ENCODE data around the gene AURKAIP1. TPM values are rescaled to one million over a fixed set of nuclear protein-coding genes. Genes with fewer than 3 reads are reported as not detected.
"Not testable (repeated sequence)": the region's sequence is repeated elsewhere in the genome, so short reads cannot be mapped to it uniquely, and the experiment has no call there.

The AURKAIP1 gene
- total RNA-seq, 2 donors from 2014 or later = 175 to 212 TPM

DNA sequence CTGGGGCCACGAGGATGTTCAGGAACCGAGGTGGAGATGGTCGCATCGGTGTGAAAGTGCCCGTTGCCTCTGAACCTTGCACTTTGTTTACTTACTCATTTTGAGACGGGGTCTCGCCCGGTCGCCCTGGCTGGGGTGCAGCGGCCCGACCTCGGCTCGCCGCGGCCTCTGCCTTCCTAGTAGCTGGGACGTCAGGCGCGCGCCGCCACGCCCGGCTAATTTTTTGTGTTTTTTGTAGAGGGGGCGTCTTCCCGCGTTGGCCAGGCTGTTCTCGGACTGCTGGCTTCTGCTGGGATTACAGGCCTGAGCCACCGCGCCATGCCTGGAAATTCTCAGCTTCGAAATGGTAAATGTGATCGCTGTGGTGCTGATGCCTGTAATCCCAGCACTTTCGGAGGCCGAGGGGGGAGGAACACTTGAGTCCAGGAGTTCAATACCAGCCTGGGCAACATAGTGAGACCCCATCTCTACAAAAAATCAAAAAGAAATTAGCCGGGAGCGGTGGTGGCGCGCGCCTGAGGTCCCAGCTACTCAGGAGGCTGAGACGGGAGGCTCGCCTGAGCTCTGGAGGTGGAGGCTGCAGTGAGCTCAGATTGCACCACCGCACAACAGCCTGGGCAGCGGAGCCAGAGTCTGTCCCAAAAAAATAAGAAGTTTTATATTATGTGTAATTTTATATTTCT lies 32.8 kb upstream of the AURKAIP1 start:
- DNase-seq (no peak), ATAC-seq (peak; percentile 35)
- intact Hi-C loops (cut with DNase I, micrococcal nuclease) = no loop called here

DNA sequence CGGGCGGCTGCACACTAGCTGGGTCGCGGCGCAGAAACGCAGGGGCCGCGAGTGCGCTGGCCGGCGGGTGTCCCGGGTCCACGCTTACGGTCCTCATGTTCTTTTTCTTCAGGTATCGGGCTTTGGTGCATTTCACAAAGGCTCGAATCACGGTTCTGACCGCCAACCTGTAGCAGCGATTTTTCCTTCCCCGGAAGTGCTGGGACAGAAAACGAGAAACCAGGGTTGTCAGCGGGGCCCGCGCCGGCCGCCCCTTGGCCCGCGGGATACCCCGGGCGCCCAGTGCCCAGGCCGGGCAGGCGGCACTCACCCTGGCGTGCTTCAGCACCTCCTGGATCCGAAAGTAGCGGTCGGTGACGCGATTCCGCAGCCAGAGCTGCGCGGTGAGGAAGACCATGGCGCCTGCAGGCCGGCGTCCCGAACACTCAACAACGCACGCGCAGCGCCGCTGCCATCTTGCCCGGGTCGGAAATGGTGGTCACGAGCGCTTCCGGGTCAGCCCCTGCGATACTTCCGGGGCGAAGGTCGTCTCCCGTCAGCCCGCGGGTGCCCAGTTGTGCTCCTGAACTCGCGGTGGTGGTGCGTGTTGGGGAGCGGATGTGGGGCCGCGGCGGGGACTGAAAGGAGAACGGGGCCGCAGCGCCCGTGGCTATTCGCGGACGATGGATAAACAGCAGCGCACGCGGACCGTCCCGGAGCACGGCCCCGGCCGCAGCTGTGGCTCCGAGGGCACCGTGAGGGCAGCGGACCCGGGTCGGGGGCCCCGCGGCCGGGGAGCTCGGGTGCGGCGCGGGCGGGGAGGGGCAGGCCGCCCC lies 32.0 kb upstream of the AURKAIP1 start, which contains the start of gene MRPL20:
Gene MRPL20, minus strand, starts transcription at position 473 of the 815 bp plus-strand sequence. Its CDS starts 76 bp downstream, at position 397.
- intact Hi-C loops (cut with DNase I, micrococcal nuclease) = no loop called here
- ATAC-seq = peak; percentile 98
- peak; percentile 94 to 96 for DNase-seq

DNA sequence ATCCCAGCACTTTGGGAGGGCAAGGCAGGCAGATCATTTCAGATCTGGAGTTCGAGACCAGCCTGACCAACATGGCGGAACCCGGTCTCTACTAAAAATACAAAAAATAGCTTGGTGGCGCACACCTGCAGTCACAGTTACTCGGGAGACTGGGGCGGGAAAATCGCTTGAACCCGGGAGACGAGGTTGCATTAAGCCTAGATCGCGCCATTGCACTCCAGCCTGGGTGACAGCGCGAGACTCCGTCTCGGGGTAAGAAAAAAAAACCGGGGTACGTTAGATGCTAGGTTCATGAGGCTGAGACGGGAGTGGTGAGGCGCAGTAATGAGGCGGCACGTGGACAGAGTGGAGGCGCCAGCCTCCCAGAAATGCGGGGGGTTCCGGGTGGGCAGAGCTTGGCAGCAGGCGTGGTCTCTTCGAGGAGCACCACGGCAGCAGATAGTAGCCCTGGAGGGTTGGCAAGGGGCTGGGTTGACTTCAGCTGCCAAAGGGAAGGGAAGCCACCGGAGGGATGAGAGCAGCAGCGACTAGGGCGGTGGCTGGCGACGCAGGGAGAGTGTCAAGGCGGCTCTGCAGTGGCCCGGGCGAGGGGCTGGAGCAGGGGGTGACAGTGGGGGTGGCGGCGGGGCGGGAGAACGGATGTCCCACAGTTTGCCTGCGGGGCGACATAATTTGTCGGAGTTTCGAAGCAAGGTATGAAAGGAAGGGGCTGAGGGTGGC lies 31.3 kb upstream of the AURKAIP1 start:
- DNase-seq (no peak), ATAC-seq (peak; percentile 16)
- intact Hi-C loops (cut with DNase I, micrococcal nuclease) = no loop called here

DNA sequence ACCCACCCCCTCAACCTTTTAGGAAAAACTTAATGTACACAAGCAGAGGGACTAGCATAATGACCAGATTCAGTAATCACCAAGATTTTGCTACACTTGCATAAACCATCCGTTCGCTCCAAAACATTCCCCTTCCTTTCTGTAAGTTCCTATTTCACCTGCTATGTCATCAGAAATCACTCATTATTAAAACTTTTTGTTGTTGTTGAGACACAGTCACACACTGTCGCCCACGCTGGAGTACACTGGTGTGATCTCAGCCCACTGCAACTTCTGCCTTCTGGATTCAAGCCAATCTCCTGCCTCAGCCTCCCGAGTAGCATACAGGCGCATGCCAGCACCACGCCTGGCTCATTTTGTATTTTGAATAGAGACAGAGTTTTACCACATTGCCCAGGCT lies 28.6 kb upstream of the AURKAIP1 start:
- DNase-seq (no peak), ATAC-seq (no peak)
- intact Hi-C loops (cut with DNase I, micrococcal nuclease) = no loop called here

DNA sequence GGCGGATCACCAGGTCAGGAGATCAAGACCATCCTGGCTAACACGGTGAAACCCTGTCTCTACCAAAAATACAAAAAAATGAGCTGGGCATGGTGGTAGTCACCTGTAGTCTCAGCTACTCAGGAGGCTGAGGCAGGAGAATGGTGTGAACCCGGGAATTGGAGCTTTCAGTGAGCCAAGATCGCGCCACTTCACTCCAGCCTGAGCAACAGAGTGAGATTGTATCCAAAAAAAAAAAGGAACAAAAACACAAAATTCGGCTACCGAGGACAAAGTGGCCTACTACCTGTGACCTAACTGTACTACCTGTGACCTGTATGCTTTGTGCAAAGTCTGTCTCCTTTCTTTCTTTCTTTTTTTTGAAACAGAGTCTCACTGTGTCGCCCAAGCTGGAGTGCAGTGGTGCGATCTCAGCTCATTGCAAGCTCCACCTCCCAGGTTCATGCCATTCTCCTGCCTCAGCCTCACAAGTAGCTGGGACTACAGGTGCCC lies 27.9 kb upstream of the AURKAIP1 start:
- ATAC-seq; intact Hi-C loops (cut with DNase I, micrococcal nuclease); DNase-seq: not testable (repeated sequence)

DNA sequence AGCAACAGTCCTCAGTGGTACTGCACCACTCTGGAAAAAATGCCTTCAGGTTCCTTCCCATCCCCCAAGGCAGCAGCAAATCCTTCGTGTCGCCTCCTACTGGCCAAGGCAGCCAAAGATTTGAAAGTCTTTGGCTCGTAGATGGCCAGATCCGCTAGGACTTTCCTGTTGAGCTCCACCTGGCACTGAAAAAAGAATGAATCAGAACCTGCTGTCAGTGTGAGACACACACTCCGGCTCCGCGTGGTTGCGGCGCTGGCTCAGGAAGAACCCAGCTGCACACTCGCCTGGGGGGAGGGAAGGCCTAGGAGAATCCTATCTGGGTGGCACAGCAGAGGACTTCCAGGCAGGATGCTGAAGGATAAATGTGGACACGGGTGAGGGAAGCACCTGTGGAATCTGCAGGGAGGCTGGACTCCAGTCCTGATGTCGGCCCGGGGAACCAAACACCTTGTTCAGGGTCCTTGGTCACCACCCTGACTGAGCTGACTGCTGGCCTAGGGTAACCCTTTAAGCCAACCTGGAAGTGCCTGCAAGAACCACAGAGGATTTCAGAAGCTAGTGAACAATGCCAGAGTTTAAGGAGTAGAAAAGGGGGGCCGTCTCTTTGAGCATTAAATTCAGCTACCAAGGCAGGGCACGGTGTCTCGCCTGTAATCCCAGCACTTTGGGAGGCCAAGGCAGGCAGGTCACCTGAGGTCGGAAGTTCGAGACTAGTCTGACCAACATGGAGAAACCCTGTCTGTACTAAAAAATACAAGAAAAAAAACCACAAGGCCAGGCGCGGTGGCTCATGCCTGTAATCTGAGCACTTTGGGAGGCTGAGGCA lies 27.3 kb upstream of the AURKAIP1 start:
- intact Hi-C loops (cut with DNase I, micrococcal nuclease) = no loop called here
- ATAC-seq (no peak), DNase-seq (peak in 1 of 2 donors; percentile 37)

DNA sequence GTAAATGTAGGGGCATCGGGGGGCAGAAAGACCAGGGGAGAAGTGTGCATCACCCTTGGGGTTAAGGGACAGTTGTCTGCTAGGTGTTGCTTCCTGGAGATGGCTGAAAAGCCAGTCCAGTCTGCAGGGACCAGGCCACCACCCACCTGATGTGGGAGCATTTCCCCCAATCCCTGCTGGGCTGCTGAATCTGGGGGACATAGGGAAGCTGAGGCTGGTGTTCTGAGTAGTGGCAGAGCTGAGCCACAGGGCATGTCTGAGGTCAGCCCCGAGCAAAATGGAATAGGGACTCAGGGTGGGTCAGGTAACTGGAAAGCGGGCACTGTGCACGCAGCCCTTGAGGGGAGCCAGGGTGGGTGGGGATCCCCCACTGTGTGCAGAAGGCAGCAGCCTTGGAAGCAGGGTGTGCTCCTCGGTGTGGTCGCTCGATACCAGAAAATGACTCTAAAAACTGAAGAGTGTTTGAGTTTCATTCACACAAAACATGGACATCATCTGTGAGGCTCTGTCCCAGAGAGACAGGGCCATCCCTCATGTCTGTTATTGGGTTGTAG lies 26.5 kb upstream of the AURKAIP1 start:
- no peak for ATAC-seq
- no peak for DNase-seq
- intact Hi-C loops (cut with DNase I, micrococcal nuclease) = no loop called here

DNA sequence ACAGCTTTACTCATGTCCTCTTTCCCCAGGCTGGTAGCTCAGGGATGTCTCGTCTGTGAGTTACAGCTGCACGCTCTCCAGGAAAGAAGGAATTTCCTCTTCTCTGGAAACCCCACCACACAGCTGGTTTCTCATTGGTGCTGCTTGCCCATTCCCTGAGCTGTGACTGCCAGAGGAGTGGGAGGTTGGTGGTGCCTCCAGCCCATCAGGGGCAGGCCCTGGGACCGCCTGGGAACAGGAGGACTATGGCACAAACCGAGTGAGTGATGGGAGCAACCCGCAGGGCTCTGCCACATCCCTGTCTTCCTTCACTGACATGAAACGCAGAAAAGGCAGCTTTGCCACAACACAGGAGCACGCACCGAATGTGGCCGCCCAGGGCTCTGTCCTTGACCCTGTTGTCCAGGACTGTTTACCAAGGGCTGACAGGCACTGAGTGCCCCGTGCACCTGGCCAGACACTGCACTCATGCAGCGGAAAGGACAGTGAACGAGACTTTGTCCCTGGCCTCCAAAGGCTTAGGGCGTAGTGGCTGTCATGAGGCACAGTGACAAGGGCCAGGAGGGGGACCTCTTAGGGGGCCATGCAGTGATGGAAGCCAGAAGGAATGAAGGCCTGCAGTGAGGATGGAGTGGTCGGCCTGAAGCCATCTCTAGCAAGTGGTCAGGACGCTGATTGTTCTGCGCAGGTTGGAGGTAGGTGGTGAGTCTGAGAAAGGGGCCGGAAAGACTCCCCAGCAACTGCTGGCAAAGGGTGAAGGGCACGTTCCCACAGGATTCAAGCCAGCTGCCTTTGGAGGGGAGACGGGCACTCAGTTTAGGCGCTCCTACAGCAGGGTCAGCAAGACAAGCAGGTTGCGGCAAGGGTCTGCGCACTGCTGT lies 25.8 kb upstream of the AURKAIP1 start:
- DNase-seq (no peak), ATAC-seq (no peak)
- intact Hi-C loops (cut with DNase I, micrococcal nuclease) = no loop called here

DNA sequence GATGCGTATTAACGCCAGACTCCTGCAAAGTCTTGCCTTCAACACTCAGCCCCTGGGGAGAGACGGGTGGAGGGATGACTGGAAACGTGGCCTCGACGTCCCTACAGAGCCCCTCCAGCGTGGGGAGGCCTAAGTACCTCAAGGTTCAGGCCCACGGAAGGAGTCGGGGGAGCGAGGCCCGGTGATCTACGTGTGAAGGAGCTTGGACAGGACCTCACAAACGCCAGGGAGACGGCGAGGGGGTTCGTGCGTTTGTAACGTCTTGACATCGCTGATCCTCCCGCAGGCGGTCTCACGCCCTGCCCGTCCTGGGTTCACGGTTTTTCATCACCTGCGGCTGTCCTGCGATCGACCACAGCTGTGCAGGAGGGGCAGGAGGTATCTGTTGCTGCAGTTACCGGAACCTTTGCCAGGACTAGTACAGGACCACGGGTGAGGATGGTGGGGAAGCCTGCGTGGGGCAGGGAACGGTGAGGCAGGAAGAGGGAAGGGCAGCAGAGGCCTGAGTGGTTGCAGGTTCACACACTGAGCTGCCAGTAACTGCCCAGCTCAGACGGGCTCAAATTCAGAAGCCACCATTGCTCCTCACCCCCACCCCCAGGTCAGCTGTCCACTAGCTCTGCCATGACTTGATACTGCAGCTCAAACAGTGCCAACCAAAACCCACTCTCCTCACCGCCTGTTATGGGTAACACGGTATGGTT lies 25.0 kb upstream of the AURKAIP1 start:
- DNase-seq (peak in 1 of 2 donors; percentile 39), ATAC-seq (peak; percentile 14)
- intact Hi-C loops (cut with DNase I, micrococcal nuclease) = no loop called here

DNA sequence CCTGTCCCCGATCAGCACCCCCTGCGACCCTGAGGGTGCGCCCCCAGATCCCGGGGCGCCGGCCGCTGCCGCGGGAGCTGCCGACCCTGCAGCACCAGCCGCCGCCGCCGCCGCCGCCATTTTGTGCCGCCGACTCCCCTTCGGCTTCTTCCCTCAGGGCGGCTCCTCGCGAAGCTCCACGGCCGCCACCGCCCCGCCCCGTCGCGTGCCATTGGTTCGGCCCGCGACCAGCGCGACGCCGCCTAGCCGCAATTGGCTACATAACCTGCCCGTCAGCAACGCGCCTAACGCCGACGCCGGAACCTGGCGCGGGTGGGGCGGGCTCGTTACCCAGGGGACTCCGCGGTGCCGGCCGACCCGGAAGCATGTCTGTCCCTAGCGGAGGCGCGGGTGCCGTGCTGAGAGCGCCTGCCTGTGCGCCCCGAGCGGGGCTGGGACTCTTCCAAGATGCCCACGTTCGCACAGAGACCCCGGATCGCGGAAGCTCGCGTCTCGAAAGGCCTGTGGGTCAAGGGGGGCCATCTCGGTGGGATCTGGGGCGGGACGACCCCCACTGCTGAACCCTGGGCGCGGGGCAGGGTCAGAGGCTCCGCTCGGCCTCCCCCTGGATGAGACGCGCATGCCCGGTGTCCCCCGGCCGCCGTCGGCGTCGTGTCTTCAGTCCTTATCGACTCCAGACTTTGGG lies 24.3 kb upstream of the AURKAIP1 start, which contains the start of gene CCNL2:
Gene CCNL2, minus strand, starts transcription at position 149 of the 685 bp plus-strand sequence. Its CDS starts 29 bp downstream, at position 120.
- intact Hi-C loops (cut with DNase I, micrococcal nuclease) = no loop called here
- DNase-seq = peak; percentile 98 to 99
- ATAC-seq = peak; percentile 94

DNA sequence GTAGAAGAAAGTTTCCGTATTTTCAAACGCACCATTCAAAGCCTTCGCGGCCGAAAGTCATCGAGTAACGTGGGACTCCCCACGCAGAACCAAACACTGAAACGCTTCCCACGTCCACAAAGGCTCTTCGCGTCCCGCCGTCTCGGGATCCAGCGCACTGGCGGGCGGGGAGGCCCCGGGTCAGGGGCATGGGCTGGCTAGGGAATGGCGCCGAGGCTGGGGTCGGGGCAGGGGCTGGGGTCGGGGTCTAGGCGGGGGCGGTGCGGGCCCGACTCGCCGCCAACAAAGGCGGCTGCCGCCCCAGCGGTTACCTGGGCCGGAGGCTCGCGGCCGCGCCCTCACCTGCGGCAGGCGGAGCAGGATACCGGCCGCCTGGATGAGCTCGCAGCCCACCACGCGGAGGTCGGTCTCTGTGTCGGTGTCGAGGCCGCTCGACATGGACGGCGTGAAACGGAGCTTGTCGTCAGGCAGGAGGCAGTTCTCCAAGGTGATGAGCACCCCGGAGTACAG lies 23.7 kb upstream of the AURKAIP1 start:
- peak in 1 of 2 donors; percentile 26 for DNase-seq
- peak; percentile 4 for ATAC-seq
- intact Hi-C loops (cut with DNase I, micrococcal nuclease) = no loop called here

DNA sequence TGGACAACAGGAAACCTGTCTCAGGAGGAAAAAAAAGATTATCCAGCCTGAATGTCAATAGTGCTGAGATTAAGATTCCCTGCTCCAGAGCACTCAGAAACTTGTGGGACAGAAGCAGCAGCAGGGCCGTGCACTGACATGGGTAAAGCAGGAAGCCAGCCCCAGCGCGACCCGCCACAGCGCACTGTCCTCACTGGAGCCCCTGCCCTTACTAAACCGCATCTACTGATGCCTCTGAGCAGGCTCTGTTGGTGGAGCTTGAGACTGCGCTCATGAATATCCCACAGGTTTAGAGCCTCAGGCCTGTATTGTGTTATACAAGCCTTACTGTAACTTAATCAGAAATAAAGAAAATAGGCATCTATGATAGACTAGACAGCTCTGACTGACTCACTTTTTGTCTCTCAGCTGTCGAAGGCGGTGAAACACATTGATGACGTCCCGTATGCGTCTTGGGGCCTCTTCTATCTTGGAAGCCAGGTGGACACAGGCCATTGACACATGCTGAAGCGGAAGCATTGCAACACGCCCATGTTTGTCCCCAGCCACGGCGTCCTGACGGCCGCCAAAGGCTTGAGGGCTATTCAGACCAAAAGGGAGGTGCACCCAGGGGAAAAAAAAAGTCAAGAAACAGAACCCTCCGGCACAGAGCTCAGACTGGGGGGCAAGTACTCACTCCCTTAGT lies 23.0 kb upstream of the AURKAIP1 start:
- DNase-seq = peak in 1 of 2 donors; percentile 28
- intact Hi-C loops (cut with DNase I, micrococcal nuclease) = no loop called here
- ATAC-seq = no peak

DNA sequence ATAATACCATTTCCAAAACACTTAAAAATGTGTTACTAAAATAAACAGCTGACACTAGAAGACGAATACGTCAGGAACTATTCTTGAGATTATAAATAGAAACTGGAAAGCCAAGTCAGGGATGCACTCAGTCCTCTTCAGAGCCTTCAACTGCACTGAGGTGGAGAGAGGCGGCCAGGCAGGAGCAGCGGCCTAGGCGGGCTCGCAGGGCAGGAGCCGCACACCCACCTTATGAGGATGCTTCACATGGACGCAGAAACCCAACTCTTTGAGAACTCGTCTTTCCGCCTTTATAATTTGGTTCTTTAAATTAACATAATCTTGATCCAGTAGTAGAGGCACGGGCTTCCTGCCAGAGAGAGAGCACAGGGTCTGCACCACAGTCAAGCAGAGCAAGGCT lies 20.2 kb upstream of the AURKAIP1 start:
- no peak for ATAC-seq
- no peak for DNase-seq
- intact Hi-C loops (cut with DNase I, micrococcal nuclease) = no loop called here

DNA sequence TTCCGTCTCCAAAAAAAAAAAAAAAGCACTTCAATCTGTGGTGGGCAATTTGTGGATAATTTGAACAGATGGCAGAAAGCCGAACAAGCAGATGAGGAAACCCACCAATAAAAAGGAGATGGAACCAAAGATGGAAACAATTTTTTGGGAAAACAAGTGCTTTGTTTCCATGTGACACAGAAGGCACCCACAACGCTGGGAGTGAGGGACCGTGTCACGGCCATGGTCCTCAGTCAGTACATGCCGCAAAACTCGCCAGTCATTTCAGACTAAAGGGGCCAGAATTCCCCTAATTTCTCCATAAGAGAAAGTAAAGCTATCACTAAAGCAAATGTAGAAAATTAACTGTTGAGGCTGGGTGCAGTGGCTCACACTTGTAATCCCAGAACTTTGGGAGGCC lies 19.1 kb upstream of the AURKAIP1 start:
- intact Hi-C loops (cut with DNase I, micrococcal nuclease) = no loop called here
- no peak for ATAC-seq
- no peak for DNase-seq

DNA sequence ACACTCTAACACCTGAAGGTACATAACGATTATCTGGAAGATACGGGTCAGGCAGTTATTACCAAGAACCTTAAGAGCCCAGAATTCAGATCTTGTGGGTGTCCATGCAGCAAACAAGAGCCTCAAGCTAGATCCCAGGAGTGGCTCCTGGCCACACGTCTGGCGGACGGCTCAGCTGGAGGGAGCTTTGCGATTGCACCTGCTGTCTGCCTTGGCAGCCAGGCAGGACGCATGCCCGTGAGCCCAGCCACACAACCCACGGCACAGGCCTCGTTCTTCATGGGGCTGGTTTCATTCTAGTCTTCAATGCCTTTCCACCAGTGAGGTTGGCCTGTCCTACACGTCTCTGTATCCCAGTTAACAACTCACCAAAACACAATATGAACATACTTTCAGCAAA lies 18.4 kb upstream of the AURKAIP1 start:
- no peak for DNase-seq
- intact Hi-C loops (cut with DNase I, micrococcal nuclease) = no loop called here
- no peak for ATAC-seq

Data from left colon (tissue), 2 donors.